ENCODE measurements around the gene C19orf25. TPM values are rescaled to one million over a fixed set of nuclear protein-coding genes. Genes with fewer than 3 reads are reported as not detected.

The C19orf25 gene
- polyA plus RNA-seq, 1 donor from 2014 or later: 80.2 TPM

DNA sequence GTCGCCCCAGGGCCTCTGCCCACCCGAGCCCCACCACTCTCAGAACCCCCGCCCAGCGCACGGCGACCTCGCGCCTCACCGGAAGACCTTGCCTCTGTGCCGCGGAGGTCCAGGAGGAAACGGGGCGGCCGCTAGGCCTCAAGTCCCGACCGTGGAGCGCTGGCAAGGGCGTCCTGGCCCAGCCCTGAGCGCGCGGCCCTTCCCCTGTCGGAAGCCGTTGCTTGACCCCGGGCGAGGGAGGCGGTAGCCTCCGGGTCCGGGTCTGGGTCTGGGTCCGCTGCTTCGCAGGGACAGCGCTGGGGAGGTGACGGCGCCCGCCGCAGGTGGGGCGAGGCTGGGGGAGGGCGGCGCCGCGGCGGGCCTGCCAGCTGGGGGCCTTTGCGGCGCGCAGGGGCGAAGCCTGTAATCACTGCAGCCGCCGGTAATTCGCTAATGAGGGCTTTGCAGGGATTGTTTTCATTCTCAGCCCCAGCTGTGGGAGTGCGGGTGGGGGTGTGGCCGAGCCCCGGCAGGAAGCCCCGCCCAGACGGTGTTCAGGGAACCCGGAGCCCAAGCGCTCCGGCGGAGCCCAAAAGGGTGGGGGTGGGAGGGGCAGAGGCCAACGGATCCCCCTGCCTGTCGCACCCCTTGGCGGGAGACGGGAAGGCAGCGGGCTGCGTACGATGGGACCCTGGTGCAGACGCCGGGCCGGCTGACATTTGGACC lies 8.6 kb downstream of the C19orf25 start:
- Histone ChIP-seq H3K9me3 (ENCODE audit: low read length) (no peaks in the 10 kb centered on the region), H3K36me3 (ENCODE audit: insufficient read depth, low read length) (no peaks in the 10 kb centered on the region), H3F3A (ENCODE audit: insufficient read depth, low read length, poor library complexity, severe bottlenecking) (no peaks in the 10 kb centered on the region), H3K9ac (ENCODE audit: low read length) (peak overlapping the region; percentile 50), H3K79me2 (replicated peaks; ENCODE audit: insufficient read depth, low read length) (peaks cover 5% of the 10 kb centered on the region), H2AFZ (ENCODE audit: low read depth, low read length) (no peak overlapping the region), H3K9me2 (ENCODE audit: insufficient read depth, low read length) (no peaks in the 10 kb centered on the region), H3K4me3 (ENCODE audit: low read length) (peak overlapping the region; percentile 53), H4K20me1 (ENCODE audit: insufficient read depth) (peaks cover 55% of the 10 kb centered on the region), H3K4me2 (ENCODE audit: low read length) (no peak overlapping the region), H3K27me3 (ENCODE audit: insufficient read depth, low read depth, low read length) (no peaks in the 10 kb centered on the region), H3K27ac (ENCODE audit: low read length) (no peak overlapping the region)
- peak; percentile 5 for TF ChIP-seq POLR2AphosphoS5 (IDR thresholded peaks at IDR 0.05)
- TF ChIP-seq REST (IDR thresholded peaks at IDR 0.05; ENCODE audit: borderline replicate concordance): no peak
- TF ChIP-seq MXI1 (conservative IDR thresholded peaks at IDR 0.05; ENCODE audit: poor library complexity, severe bottlenecking): no peak
- no peak for TF ChIP-seq EP300 (conservative IDR thresholded peaks at IDR 0.05; ENCODE audit: poor library complexity, severe bottlenecking)
- TF ChIP-seq, protein P1, sequence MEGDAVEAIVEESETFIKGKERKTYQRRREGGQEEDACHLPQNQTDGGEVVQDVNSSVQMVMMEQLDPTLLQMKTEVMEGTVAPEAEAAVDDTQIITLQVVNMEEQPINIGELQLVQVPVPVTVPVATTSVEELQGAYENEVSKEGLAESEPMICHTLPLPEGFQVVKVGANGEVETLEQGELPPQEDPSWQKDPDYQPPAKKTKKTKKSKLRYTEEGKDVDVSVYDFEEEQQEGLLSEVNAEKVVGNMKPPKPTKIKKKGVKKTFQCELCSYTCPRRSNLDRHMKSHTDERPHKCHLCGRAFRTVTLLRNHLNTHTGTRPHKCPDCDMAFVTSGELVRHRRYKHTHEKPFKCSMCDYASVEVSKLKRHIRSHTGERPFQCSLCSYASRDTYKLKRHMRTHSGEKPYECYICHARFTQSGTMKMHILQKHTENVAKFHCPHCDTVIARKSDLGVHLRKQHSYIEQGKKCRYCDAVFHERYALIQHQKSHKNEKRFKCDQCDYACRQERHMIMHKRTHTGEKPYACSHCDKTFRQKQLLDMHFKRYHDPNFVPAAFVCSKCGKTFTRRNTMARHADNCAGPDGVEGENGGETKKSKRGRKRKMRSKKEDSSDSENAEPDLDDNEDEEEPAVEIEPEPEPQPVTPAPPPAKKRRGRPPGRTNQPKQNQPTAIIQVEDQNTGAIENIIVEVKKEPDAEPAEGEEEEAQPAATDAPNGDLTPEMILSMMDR (IDR thresholded peaks at IDR 0.05; ENCODE audit: poor library complexity, severe bottlenecking): no peak
- TF ChIP-seq RAD21 (conservative IDR thresholded peaks at IDR 0.05): no peak

- Histone ChIP-seq H3K9ac (ENCODE audit: low read length) (peak overlapping the region; percentile 50), H3K27me3 (ENCODE audit: insufficient read depth, low read depth, low read length) (no peaks in the 10 kb centered on the region), H4K20me1 (ENCODE audit: insufficient read depth) (peaks cover 60% of the 10 kb centered on the region), H2AFZ (ENCODE audit: low read depth, low read length) (no peak overlapping the region), H3K36me3 (ENCODE audit: insufficient read depth, low read length) (no peaks in the 10 kb centered on the region), H3K4me2 (ENCODE audit: low read length) (no peak overlapping the region), H3K4me3 (ENCODE audit: low read length) (peak overlapping the region; percentile 53), H3K9me3 (ENCODE audit: low read length) (no peaks in the 10 kb centered on the region), H3K9me2 (ENCODE audit: insufficient read depth, low read length) (no peaks in the 10 kb centered on the region), H3F3A (ENCODE audit: insufficient read depth, low read length, poor library complexity, severe bottlenecking) (no peaks in the 10 kb centered on the region), H3K27ac (ENCODE audit: low read length) (no peak overlapping the region), H3K79me2 (replicated peaks; ENCODE audit: insufficient read depth, low read length) (peaks cover 5% of the 10 kb centered on the region)
- TF ChIP-seq, protein P1 (IDR thresholded peaks at IDR 0.05; ENCODE audit: poor library complexity, severe bottlenecking): no peak
Observed at GRCh38 chr19:1470055-1470304, 9.0 kb downstream of the C19orf25 start.
